ENCODE results near the gene RGS14. TPM values are rescaled to one million over a fixed set of nuclear protein-coding genes. Genes with fewer than 3 reads are reported as not detected.

RGS14 gene
- total and polyA plus RNA-seq, 2 donors (not counting 3 experiments of a cell fraction or from before 2014, with no cell fraction given) = 4.3 to 7.3 TPM

- H3K4me3 ChIP-seq (replicated peaks in 1 of 3; ENCODE audit: insufficient read depth in 1 of 3, low read depth in 1 of 3, low read length in 3 of 3) = no peak overlapping the region
- no peak overlapping the region for H3K9ac ChIP-seq (replicated peaks; ENCODE audit: extremely low read depth, insufficient read depth, low read length)
- H3K4me2 ChIP-seq (ENCODE audit: insufficient read depth, low read length) = no peak overlapping the region
- BruUV-seq (replicated peaks) = no TSS peak
- H3K27me3 ChIP-seq (ENCODE audit: control insufficient read depth in 2 of 2, insufficient read depth in 2 of 2, low read length in 2 of 2) = no peaks in the 10 kb centered on the region
- POLR2A ChIA-PET = no interaction called here
- peaks cover 22% of the 10 kb centered on the region for H3K4me1 ChIP-seq (ENCODE audit: control insufficient read depth, extremely low read depth, insufficient read depth, low read length)
- dilution Hi-C loops (cut with MboI; ENCODE audit: extremely low pct_ligation_motif_present, low sequenced_read_pairs) = no loop called here
- intact Hi-C loops (cut with micrococcal nuclease) = no loop called here
- H3K9me3 ChIP-seq (replicated peaks; ENCODE audit: control insufficient read depth, insufficient read depth, low read length) = no peaks in the 10 kb centered on the region
- no peaks in the 10 kb centered on the region for H3K9me1 ChIP-seq (replicated peaks; ENCODE audit: control insufficient read depth, extremely low read depth, insufficient read depth, low read length)
- DNase-seq (ENCODE audit: low read depth, low spot score) = no peak
- H3K27ac ChIP-seq (ENCODE audit: insufficient read depth, low read depth, low read length) = no peak overlapping the region
- H3K36me3 ChIP-seq (ENCODE audit: control insufficient read depth in 2 of 2, extremely low read depth in 1 of 2, insufficient read depth in 2 of 2, low read length in 2 of 2) = peaks cover 0 to 25% of the 10 kb centered on the region in 2 experiments
- CTCF ChIA-PET = interaction anchor here (0.9 to 1.2 kb wide), 2 partner anchors 12 to 41 kb away, joined by 3 to 4 read pairs; no protein-coding TSS in a partner anchor
- H3K79me2 ChIP-seq (ENCODE audit: control insufficient read depth, insufficient read depth, low read length) = no peaks in the 10 kb centered on the region
- H2AFZ ChIP-seq (ENCODE audit: low read depth, low read length) = no peak overlapping the region
- no peak for TF ChIP-seq POLR2AphosphoS5 (IDR thresholded peaks at IDR 0.05; ENCODE audit: insufficient read depth, low read depth, low read length)
- no peak for TF ChIP-seq EZH2 (IDR thresholded peaks at IDR 0.05; ENCODE audit: borderline replicate concordance, low read depth, low read length, severe bottlenecking)
- TF ChIP-seq, protein P1, sequence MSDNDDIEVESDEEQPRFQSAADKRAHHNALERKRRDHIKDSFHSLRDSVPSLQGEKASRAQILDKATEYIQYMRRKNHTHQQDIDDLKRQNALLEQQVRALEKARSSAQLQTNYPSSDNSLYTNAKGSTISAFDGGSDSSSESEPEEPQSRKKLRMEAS (IDR thresholded peaks at IDR 0.05; ENCODE audit: insufficient read depth, insufficient read length) = no peak
- TF ChIP-seq POLR2A (IDR thresholded peaks at IDR 0.05; ENCODE audit: low read depth, low read length) = no peak
- TF ChIP-seq JUN (IDR thresholded peaks at IDR 0.05; ENCODE audit: borderline replicate concordance, insufficient read depth, insufficient read length, low read depth) = no peak
- TF ChIP-seq MYC (IDR thresholded peaks at IDR 0.05; ENCODE audit: low read depth, low read length) = no peak
- no peak for TF ChIP-seq GATA2 (IDR thresholded peaks at IDR 0.05; ENCODE audit: insufficient read depth, insufficient read length, low read depth, low read length)
- no peak for TF ChIP-seq FOS (IDR thresholded peaks at IDR 0.05; ENCODE audit: borderline replicate concordance, insufficient read depth, low read length)
- no peak for TF ChIP-seq CTCF (IDR thresholded peaks at IDR 0.05; ENCODE audit: extremely low read depth in 1 of 2, insufficient read depth in 1 of 2, low read depth in 1 of 2, low read length in 2 of 2)
- no peak for FAIRE-seq
- no peaks in the 10 kb centered on the region for H4K20me1 ChIP-seq (replicated peaks; ENCODE audit: control insufficient read depth, extremely low read depth, insufficient read depth, low read length)
Measured at GRCh38 chr5:177329883-177330282, 27.8 kb upstream of the RGS14 start.
